GM18867 (cell line): ENCODE measurements around the gene COL4A1.

Source experiments
- ATAC-seq: cut with Tn5 transposase; IDR thresholded peaks from one replicate; pipeline ENCODE4 v1.9.1; 2021; ENCODE audit warnings: mild to moderate bottlenecking, moderate library complexity; ENCODE audit not compliant: unreplicated experiment

Gene COL4A1

DNA sequence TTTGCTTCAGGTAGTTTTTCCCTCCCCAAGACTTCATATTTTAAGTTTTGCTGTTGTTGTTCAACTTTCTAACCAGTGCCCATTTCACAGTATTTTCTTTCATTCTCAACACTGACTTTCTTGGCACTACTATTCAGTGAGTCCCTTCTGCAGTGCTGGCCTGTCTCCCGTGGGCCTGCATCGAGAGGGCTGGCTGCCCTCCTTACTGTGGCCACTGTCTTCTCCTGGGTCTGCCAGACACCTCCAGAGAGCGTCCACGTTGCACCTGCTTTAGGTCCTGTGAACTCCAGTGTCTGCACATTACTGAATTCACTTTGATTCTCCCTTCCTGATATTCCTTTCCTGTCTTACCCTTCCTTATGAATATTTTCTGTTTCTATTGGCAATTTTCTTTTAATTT, 27.3 kb downstream of the COL4A1 start:
- no peak for ATAC-seq

DNA sequence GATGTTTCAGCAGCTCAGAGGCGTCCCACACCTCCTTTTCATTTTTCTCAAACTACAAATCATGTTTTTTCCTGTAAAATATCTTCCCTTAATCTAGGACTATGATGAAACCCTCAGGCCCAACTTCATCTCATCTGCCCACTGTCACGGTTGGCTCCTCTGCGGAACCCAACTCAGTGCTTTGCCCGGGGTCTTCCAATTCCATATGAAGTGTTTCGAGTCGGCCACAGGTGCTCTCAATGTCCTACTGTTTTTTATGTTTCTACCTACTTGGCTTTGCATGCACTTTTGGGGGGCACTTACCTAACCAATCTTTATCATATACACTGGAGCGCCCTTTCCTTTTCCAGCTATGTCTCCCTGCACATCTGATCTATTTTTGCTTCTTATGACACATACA, 28.1 kb downstream of the COL4A1 start:
- no peak for ATAC-seq

DNA sequence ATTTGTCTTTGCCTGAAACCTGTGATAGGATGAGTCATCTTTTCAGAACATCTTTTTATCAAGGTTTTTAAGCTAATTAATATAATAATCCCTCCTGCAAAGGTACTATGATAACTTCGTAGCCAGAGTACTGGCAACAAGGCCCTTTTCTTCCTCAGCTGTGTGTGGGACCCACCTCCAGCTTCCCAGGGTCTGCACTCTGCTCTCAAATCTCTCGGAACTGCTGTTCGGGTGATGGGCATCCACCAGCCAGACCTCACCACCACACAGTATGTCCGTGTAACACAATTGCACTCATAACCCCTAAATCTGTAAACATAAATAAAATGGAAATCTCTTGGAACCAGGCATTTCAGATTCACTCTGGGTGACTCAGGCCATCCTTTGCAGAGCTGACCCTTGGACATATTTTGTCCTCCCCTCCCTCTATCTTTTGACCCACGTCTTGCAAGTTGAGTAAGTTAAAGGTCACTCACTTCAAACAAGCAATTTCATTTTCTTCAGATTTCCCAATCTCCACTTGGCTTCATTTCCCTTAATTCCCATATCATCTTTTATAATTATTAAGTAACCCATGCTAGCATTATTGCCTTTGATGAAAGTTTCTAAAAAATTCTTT, 29.5 kb downstream of the COL4A1 start:
- no peak for ATAC-seq

DNA sequence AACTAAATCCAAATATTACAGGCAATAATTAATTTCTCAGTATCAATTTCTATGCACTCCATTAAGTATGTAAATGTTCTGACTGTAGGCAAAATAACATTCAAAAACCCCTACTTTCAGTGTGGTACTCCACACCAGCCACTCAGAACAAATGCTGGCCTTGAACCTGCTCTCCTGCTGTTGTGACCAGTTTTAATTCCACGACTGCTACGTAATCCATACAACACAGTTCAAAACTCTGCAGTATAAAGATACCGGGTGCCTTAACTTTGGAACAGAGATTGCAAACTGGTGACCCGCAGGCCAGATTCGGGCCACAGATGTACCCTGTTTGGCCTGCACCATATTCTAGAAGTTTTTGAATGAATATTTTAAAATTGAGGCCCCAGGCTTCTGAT, 30.4 kb downstream of the COL4A1 start:
- ATAC-seq = no peak

DNA sequence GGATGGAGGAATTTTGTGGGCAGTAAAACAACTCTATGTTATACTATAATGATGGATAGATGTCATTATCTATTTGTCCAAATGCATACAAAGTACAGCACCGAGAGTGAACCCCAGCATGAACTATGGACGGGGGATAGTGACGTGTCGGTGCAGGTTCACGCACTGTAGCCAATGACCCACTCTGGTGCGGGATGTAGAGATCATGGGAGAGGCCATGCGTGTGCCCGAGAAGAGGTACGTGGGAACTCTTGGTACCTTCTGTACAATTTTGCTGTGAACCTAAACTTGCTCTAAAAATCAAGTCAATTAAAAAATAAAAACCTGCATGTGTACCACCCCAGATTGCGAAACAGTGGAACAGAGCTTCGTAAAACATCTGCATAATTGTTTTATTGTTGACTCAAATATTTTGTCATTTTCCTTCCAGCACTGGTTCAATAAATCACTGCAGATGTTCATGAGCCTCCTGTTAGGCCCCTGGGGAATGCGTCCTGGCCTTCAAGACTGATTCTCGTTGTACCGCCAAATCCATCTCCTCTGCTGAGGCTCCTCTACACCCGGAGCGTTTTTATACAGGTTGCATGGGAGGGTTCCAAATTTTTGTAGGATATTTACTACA, 30.9 kb downstream of the COL4A1 start:
- ATAC-seq = no peak

DNA sequence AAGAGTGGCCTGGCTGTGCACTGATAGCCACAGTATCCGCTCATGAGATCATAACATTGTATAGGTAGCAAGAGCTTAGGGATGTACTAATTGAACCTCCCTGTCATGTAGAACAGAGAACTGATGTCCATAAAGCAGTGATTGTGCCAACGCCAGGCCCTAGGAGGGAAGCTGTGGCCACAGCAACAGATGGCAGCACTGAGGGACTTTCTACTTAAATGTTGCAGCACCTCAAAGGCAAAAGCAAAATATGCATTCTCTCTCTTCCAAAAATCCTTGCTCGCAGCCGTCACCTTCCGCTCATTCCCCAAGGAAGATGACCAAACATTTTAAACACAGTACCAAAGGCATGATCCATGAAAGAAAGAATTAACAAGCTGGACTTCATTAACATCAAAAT, 32.3 kb downstream of the COL4A1 start:
- ATAC-seq = no peak

DNA sequence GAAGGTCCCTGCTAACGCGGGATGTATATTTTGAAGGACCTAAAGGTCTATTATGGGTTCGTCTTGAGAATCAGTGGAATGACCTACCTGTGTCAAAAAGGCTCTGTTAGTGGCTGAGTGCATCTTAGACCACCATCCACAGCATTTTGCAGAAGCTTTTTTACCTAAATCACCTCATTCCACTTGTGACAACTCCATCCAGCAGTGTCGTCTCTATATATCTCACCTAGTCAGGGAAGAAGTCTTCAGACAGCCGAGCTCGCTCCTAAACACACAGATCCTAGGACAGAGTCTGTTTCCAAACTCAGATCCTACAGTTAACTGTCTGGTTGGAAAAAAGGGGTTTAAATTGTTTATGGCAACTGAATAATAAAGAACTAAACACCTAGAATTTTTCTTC, 33.7 kb downstream of the COL4A1 start:
- ATAC-seq = no peak

DNA sequence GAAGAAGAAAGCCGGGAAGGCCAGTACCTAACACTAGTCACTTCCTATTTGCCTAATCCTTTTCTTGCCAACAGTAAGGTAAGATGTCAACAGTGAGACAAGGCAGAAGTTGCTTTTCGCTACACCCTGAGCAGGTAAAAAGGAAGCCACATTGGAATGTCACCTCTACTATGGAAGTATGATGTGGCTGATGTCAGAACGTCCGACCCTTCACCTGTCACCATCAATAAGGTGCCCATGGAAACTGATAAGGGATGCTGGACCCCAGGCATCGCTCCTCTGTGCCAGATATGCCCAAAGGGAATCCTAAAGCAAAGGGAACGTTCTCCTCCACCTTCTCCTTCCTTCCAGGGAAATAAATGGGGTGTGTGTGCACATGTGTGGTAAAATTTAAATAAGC, 34.3 kb downstream of the COL4A1 start:
- no peak for ATAC-seq

DNA sequence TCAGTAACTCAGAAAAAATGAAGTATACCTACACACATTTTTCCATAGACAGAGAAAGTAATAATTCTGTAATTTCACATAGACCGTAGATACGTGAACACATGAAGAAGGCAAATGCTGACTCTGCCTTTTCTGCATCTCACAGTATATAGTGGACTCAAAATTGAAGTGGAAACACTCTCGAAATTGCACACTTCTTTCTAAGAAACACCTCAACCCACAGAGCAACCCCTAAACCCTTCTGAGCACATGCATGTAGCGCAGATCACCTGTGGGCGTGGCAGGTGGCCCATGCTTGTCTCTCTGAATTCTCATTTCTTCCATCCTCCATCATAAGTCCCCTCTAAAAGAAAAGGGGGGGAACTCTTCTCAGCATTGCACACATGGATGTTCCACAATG, 34.7 kb downstream of the COL4A1 start:
- ATAC-seq = no peak

DNA sequence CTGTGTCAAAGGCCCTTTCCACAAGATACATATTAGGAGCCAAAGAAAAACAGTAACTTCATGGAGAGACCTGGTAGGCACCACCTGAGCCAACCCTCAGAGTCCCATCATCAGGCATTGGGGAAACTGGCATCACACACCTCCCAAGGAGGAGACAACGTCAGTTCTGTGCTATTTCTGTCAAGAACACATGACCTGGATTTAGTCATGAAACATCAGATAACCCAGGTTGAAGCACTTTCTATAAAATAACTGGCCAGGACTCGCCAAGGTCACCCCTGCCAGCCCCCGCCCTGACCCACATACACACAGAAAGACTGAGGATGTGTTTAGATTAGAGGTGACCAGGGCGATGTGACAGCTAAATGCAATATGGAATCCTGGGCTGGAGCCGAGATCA, 35.6 kb downstream of the COL4A1 start:
- ATAC-seq = no peak

DNA sequence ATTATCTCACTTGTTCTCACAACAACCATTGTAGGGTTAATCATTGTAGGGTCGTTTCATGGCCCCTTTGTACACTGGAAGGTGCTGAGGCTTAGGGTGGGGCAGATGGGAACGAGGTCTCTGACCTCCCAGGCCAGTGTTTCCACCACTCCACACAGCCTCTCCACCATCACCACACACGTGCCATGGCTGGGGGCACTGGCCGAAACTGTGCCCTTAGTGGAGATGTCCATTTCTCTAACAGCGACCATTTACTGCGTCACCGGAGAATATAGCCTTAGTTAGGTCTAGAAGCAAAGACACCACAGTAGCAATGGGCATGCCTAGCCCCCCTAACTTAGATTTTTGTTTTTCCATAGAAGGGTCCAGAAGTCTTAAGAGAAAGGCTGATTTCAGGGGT, 36.5 kb downstream of the COL4A1 start:
- no peak for ATAC-seq

DNA sequence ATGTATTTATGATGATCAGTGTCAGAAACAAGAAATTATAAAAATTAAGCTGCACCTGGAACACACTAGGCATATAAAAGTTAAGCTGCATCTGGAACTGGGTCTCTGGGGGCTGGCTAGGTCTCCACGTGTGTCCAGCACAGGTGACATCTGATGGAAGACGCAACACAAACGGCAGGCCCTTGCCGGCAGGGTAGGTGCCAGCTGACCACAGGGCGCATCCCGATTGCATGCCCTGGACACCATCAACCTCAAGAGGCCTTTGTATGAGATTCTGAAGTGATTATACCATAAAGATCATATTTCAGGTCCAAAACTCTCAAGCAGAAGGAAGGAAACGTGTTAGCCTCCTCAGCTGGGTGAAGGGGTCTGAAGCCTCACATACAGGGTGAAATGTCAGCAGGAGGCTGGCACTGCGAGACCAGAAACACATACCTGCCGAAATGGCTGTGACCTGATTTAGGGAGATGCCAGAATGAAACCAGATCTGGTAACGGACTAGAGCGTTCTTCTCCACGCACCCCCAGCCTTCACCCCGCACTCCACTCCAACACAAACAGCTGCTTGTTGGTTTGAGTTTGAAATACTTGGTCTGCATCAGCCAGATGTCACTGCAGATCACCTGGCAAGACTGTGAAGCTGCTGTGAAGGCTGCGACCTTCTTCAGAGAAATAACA, 37.3 kb downstream of the COL4A1 start:
- no peak for ATAC-seq

DNA sequence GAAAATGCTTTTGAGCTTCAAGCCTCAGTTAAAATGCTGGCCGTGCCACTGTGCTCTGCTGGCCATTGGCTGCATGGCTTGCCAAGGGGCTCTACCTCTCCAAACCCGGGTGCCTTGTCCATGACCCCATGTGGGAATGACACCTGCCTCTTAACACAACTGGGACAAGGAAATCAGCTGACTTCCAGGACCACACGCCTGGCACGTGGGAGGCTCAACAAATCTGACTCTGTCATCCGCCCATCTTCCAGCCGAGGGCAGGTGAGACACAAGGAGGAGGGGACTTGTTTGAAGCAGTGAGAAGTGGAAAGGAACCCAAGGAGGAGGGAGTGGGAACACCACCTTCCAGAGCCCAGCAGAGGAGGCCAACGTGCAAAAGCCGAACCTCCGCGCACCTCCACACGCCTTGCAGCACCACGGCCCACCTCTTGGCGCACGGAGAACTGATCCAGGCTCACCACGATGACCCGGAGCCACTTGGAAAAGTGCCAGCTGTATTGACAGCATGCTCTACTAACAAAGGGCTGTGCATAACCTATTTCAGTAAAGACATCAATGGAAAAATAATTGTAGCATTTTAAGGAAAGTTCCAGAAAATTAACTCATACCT, 38.3 kb downstream of the COL4A1 start:
- ATAC-seq = no peak

DNA sequence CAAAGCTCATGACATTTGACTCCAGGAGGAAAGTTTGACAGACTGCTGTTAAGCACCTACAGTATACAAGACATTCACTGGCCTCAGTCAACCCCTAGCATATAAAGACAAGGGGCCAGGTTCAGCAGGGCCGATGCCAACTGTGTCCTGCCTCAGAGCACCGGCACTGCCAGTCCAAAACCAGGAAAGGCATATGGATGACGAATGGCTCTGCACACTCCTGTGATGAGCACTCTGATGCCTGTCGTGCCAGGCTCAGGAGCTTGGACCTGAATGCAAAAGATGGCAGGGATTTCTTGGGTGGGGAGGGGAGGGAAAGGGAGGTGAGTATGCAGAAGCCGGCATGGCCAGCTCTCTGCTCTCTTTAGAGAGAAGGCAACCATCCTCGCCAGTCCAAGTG, 38.9 kb downstream of the COL4A1 start:
- ATAC-seq = no peak

DNA sequence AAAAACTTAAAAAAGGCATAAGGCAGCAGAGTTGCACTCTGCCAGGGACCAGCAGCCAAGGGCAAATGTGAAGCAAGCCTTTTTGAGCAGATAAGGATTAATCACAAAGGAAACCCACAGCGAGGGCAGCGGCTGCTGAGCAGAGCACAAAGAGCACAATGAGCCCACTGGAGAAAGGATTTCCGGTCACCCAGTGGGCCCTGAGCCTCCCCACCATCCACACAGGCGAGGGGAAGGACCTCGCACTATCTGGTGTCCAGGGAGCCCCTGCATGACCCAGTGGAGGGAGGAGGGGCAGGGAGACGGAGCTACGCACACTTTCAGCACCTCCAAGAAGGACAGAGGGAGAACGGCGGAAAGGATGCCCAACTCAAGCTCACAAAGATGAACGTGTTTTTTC, 40.0 kb downstream of the COL4A1 start:
- no peak for ATAC-seq

DNA sequence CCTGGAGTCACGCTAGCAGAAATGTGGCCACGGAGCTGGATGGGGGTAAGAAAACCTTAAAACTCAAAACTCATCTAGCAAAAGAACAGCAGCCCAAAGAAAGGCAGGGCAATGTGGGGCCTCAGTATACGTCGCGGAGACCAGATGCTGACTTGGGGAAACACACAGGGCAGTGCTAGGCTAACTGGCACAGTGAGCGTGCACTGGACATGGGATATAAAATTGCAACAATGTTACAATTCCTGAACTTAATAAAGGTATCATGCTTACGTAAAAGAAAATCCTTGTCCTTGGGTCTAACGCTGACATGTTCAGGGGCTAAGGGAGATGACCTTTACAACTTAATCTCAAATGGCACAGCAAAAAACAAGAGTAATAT, 40.5 kb downstream of the COL4A1 start:
- ATAC-seq = no peak

DNA sequence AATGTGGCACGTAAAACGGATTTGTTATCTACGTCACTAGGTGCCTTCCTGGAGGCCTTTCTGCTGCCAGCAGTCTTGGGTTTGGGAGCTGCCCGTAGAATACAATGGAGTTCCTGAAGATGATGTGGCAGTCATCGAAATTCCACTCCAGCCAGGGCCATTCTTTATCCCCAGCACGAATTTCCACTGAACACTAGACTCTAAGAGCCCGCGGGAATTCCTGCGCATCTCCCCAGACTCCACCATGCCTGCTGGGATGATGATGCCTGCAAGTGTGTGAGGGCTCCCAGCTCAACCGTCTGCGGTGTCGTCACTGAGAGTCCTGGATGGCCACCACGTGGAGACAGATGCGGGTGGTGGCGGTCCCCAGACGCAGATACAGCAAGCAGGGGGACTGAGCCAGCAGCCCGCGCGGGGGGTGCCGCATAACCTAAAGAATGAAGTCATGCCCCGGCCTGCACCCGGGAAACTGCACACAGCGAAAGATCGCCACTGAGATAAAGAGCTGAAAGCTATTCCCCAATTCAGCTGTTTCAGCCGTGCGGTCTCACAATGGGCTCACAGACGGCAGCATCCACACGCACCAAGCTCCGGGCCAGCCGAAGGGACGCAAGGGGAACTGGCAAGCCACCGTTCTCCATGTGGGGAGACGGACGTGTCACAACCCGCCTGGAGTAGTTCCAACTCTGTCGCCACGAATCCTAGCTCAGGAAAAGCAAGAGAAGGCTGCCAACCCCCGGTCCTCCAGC, 41.1 kb downstream of the COL4A1 start:
- no peak for ATAC-seq

DNA sequence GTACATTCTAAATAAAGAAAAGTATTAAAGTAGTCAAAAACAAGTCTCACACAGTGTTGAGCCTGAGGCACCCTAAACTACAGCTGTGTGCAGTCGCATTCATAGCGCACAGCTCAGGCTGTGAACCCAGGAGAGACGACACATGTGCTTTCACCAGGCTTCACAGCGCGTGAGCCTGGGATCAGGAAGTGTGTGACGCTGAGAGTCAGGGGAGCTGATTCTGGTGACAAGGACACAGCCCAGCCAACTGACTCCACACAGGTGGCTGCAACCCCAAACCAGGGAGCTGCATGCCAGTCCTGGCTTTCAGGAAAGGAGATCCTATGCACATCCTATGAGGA, 41.6 kb downstream of the COL4A1 start:
- no peak for ATAC-seq

DNA sequence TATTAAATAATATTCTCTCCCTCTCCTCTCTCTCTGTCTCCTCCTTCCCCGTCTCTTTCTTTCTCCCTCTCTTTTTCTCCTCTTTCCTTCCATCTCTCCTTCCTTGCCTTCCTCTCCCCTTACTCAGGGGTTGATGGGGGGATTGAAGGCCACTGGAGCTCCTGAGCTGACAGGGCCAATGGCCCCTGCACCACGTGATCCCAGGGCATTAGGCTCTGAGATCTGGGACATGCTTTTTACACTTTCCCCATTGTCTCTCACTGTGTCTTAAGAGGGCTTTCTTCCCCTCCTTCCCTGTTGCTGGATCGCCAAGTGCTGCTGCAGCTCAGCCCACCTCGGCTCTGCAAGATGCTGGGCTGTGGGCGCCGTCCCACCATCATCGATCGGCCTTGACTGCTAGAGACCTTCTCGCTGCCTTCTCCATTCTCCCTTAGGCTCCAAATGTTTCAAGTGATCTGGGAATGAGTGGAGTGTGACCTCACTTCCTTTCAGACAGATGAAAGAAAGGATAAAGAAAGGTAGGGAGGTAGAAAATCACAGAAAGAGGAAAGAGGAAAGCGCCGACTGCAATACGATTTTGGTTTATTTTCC, 42.2 kb downstream of the COL4A1 start:
- no peak for ATAC-seq

DNA sequence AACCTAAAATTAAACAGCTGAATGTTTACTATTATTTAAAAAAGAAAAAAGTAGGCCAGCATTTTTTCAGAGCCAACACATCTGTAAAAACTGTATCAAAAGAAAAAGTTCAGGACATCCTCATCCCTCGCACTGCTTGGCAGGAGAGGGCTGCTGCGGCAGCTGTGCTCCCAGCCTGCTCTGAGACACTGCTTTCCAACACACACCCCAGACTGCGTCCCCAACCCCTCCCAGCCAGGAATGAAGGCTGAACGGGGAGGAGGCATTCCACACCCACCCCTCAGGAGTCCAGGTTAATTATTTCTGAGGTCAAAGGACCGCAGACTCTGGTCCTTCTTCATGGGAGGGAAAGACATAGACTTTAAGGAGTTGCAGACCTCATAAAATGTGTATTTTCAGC, 43.1 kb downstream of the COL4A1 start:
- no peak for ATAC-seq

DNA sequence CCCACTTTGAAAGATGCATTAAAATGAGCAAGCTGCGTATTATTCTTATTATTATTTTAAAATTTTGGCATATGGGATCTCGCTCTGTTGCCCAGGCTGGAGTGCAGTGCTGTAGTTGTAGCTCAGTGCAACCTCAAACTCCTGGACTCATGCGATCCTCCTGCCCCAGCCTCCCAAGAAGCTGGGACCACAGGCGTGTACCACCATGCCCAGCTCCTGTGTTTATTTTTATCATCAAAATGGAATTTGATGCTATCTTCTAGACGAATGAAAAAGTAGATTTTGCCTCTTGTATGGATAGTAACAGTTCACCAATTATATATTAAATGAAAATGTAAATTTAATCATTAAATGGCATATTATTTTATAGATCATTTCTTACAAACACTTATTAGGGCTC, 43.6 kb downstream of the COL4A1 start:
- ATAC-seq = no peak
